Naive thymus-derived CD4-positive, alpha-beta T cell (primary cell): ENCODE results near the gene TMEM132E. TPM values are rescaled to one million over a fixed set of nuclear protein-coding genes. Genes with fewer than 3 reads are reported as not detected.

Experiments used
- ATAC-seq: fragments of 150-1000 bp; cut with Tn5 transposase; 2 replicates; pipeline ENCODE4 v1.10.0; 2021; ENCODE audit warnings: mild to moderate bottlenecking, moderate library complexity
- CTCF ChIA-PET: fragments of 350-600 bp; sonication (Branson Sonifier 250); formaldehyde crosslinking; loops from one replicate; lab custom pipeline; 2021; ENCODE audit warnings: antibody characterized with exemption; lab: Charles Lee
- POLR2A ChIA-PET: fragments of 350-600 bp; sonication (Branson Sonifier 250); formaldehyde crosslinking; loops from one replicate; lab custom pipeline; 2021; ENCODE audit warnings: antibody characterized with exemption, inconsistent platforms; lab: Charles Lee
- DNase-seq, 9 donors: peaks; one replicate each; pipeline versions ENCODE4 v3.0.0 to v3.0.0-alpha.2; 2020 to 2022; ENCODE audit warnings: mixed read lengths in 1 of 9
- H3K27ac ChIP-seq: one replicate; pipeline ENCODE4 v1.7.0; 2013; ENCODE audit warnings: mild to moderate bottlenecking, low read depth, low read length, moderate library complexity
- H3K27me3 ChIP-seq, 2 donors: one replicate each; pipeline ENCODE4 v1.7.0; 2013; ENCODE audit warnings: low read length in 2 of 2, mild to moderate bottlenecking in 2 of 2, moderate library complexity in 2 of 2; ENCODE audit not compliant: control insufficient read depth in 2 of 2, insufficient read depth in 2 of 2
- H3K36me3 ChIP-seq, 3 experiments: 1 replicate in 2 of 3; 2 replicates in 1 of 3; pipeline ENCODE4 v1.7.0; 2013; ENCODE audit warnings: low read length in 3 of 3, mild to moderate bottlenecking in 3 of 3, moderate library complexity in 1 of 3; ENCODE audit not compliant: insufficient read depth in 3 of 3, control insufficient read depth in 2 of 3
- H3K4me1 ChIP-seq, 2 donors: one replicate each; pipeline ENCODE4 v1.7.0; 2013; ENCODE audit warnings: low read length in 2 of 2, mild to moderate bottlenecking in 2 of 2, moderate library complexity in 1 of 2; ENCODE audit not compliant: control insufficient read depth in 2 of 2, insufficient read depth in 2 of 2
- H3K4me3 ChIP-seq: 2 replicates; pipeline ENCODE4 v1.7.0; 2013; ENCODE audit warnings: mild to moderate bottlenecking, low read length
- H3K9me3 ChIP-seq, 3 experiments: 1 replicate in 2 of 3; 2 replicates in 1 of 3; pipeline ENCODE4 v1.7.0; 2013; ENCODE audit warnings: low read length in 3 of 3; ENCODE audit not compliant: control insufficient read depth in 2 of 3
- H3K27ac Mint-ChIP-seq, 9 donors: one replicate each; pipeline ENCODE4 v1.8.0; 2020 to 2022; ENCODE audit warnings: mixed read lengths in 9 of 9, mild to moderate bottlenecking in 8 of 9, moderate library complexity in 5 of 9, inconsistent platforms in 2 of 9
- H3K27me3 Mint-ChIP-seq, 5 donors: one replicate each; pipeline ENCODE4 v1.8.0; 2021 to 2022; ENCODE audit warnings: mixed read lengths in 5 of 5, mild to moderate bottlenecking in 1 of 5
- H3K36me3 Mint-ChIP-seq, 5 donors: one replicate each; pipeline ENCODE4 v1.8.0; 2020 to 2022; ENCODE audit warnings: mixed read lengths in 5 of 5, mild to moderate bottlenecking in 3 of 5, inconsistent platforms in 1 of 5
- H3K4me1 Mint-ChIP-seq, 7 donors: one replicate each; pipeline ENCODE4 v1.8.0; 2020 to 2022; ENCODE audit warnings: mixed read lengths in 7 of 7, mild to moderate bottlenecking in 3 of 7, inconsistent platforms in 1 of 7
- H3K4me3 Mint-ChIP-seq, 10 donors: one replicate each; pipeline ENCODE4 v1.8.0; 2020 to 2022; ENCODE audit warnings: mild to moderate bottlenecking in 10 of 10, mixed read lengths in 10 of 10, moderate library complexity in 6 of 10, inconsistent platforms in 2 of 10
- H3K9me3 Mint-ChIP-seq, 11 donors: one replicate each; pipeline ENCODE4 v1.8.0; 2020 to 2022; ENCODE audit warnings: mixed read lengths in 11 of 11, mild to moderate bottlenecking in 4 of 11, inconsistent platforms in 1 of 11, moderate library complexity in 1 of 11
- intact Hi-C, 2 donors: fragments of 100-400 bp; cut with micrococcal nuclease; formaldehyde crosslinking; loops; one replicate each; pipeline ENCODE4 v1.15.1; 2023
- polyA plus RNA-seq, 2 donors: library from polyadenylated mRNA; unstranded; fragments of 300-500 nt; fragmentation: Illumina TruSeq; gene quantifications; one replicate each; pipeline ENCODE4 v1.2.3, GENCODE V29; 2021
- total RNA-seq, 6 experiments: library from RNA in 5 of 6; stranded (reverse) in 5 of 6; gene quantifications; 1 replicate in 5 of 6; 2 replicates in 1 of 6; pipeline ENCODE4 v1.2.3 and lab custom pipeline; 2021 to 2026

Gene TMEM132E
- total and polyA plus RNA-seq, 7 experiments from 2014 or later, result 0.10 to 0.89 (median 0.35) TPM; not detected in 1

DNA sequence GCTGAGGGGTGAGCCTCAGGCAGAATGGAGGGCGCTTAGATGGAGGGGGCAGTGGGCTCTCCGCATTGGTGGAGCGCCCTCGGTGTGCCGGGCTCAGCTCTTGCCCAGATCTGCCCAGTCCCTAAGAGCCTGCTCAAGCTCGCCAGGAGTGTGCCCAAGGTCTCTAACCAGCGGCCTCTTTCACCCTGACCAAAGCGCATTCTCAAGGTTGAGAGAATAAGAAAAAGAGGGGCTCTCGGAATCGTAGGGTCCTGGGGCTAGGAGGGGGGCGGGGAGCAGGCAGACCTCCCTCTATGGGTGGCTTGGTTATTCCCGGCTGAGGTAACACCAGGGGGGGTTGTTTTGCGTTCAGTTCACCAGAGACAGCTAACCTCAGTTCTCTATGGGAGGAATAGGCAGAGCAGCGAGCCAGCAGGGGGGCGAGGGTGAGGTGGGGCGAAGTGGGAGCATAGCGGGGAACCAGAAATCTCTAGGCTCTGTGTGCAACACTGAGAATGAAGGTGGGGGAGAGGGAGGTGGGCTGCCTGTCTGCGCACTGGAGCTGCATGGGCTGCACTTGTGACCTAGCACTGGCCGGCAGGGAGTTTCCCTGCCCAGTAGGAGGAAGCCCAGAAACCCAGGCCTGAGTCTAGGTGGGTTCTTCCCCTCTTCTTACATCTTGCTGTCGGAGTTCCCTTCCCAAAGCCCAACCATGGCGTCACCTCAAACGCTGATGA, 3.0 kb downstream of the TMEM132E start:
- Mint-ChIP-seq H3K9me3 (no peaks in the 10 kb centered on the region), H3K27me3 (peaks cover 51 to 84% (median 63%) of the 10 kb centered on the region in 5 donors), H3K4me3 (peak overlapping the region in 9 of 10 donors; percentile 27 to 83 (median 57)), H3K4me1 (peaks cover 6 to 16% (median 10%) of the 10 kb centered on the region in 7 donors), H3K27ac (no peak overlapping the region), H3K36me3 (no peaks in the 10 kb centered on the region)
- ATAC-seq, result no peak
- ChIA-PET POLR2A (no interaction called here), CTCF (no interaction called here)
- no peaks in the 10 kb centered on the region for H3K36me3 ChIP-seq
- no peak for DNase-seq
- H3K27me3 ChIP-seq, result peaks cover 0 to 15% of the 10 kb centered on the region in 2 donors
- H3K27ac ChIP-seq, result no peak overlapping the region
- no peak overlapping the region for H3K4me3 ChIP-seq
- H3K4me1 ChIP-seq, result peaks cover 0 to 6% of the 10 kb centered on the region in 2 donors
- intact Hi-C loops, result no loop called here
- H3K9me3 ChIP-seq, result no peaks in the 10 kb centered on the region

DNA sequence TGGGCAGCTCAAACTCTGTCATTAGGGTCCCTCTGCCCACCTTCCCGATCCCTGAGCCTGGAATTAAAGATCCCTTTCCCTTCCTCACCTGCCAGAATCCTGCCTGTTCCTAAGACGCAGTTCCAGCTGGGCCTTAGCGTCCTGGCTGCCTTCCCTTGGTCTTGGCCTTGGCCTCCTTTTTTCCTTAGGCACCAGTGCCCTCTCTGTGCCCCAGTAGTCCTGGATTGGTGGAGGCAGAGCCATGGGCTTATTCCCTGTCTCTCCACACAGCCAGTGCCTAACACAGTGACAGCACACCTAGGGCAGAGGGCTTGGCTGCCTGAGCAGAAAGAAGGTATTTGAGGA, 3.5 kb downstream of the TMEM132E start:
- Histone ChIP-seq H3K4me1 (peaks cover 0 to 6% of the 10 kb centered on the region in 2 donors), H3K9me3 (no peaks in the 10 kb centered on the region), H3K36me3 (no peaks in the 10 kb centered on the region), H3K4me3 (no peak overlapping the region), H3K27me3 (peaks cover 0 to 15% of the 10 kb centered on the region in 2 donors), H3K27ac (no peak overlapping the region)
- Mint-ChIP-seq H3K9me3 (no peaks in the 10 kb centered on the region), H3K27me3 (peaks cover 50 to 83% (median 59%) of the 10 kb centered on the region in 5 donors), H3K27ac (no peak overlapping the region), H3K4me3 (peak overlapping the region in 7 of 10 donors; percentile 17 to 83 (median 51)), H3K36me3 (no peaks in the 10 kb centered on the region), H3K4me1 (peaks cover 6 to 16% (median 10%) of the 10 kb centered on the region in 7 donors)
- ATAC-seq (no peak), DNase-seq (no peak)
- CTCF ChIA-PET, result no interaction called here
- intact Hi-C loops, result no loop called here
- POLR2A ChIA-PET, result no interaction called here

DNA sequence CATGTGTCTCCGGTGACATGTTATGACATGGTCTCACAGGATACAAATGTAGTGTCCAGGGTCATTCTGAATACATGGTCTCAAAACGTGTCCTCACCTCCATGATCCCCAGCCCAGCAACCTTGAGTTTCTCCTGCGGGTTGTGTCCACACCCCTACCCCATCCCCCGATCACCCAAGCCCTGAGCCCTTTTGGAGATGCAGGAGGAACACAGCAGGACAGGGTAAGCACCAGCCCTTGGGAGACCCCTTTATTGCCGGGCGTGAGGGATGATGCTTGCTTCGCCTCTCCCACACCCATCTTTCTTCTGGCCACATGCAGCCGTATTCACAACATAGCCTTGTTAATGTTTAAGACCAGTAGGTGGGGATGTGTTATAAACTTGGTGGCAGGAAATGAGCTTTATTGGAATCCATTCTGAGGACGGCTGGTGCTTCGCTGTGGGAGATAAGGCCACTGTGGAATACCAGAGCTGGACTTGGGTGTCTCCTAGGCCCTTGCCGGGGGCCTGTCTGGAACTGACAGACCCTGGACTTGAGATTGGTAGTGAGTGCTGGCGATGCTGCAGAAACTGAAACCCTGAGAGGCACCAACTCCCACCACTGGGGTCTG, 5.5 kb downstream of the TMEM132E start:
- Histone ChIP-seq H3K9me3 (no peaks in the 10 kb centered on the region), H3K36me3 (no peaks in the 10 kb centered on the region), H3K27ac (no peak overlapping the region), H3K27me3 (peaks cover 0 to 7% of the 10 kb centered on the region in 2 donors), H3K4me3 (no peak overlapping the region), H3K4me1 (peaks cover 0 to 6% of the 10 kb centered on the region in 2 donors)
- peaks cover 0 to 15% (median 4%) of the 10 kb centered on the region in 7 donors for H3K4me1 Mint-ChIP-seq
- CTCF ChIA-PET, result interaction anchor here (0.6 to 1.5 kb wide), 5 partner anchors 16 to 518 kb away, joined by 3 to 6 read pairs (median 3); no protein-coding TSS in a partner anchor
- H3K36me3 Mint-ChIP-seq, result no peaks in the 10 kb centered on the region
- intact Hi-C loops, result loop anchor here in 1 of 2 donors (1.0 kb wide), 5 partner anchors 53 to 534 kb away; partner anchors contain the start of gene RAD51D
- no peaks in the 10 kb centered on the region for H3K9me3 Mint-ChIP-seq
- peaks cover 41 to 78% (median 52%) of the 10 kb centered on the region in 5 donors for H3K27me3 Mint-ChIP-seq
- POLR2A ChIA-PET, result interaction anchor here (0.6 kb wide), 2 partner anchors 386 to 687 kb away, joined by 3 to 5 read pairs; no protein-coding TSS in a partner anchor
- no peak overlapping the region for H3K4me3 Mint-ChIP-seq
- ATAC-seq, result peak; percentile 51
- H3K27ac Mint-ChIP-seq, result no peak overlapping the region
- DNase-seq, result peak in 4 of 9 donors; percentile 21 to 35 (median 32)

DNA sequence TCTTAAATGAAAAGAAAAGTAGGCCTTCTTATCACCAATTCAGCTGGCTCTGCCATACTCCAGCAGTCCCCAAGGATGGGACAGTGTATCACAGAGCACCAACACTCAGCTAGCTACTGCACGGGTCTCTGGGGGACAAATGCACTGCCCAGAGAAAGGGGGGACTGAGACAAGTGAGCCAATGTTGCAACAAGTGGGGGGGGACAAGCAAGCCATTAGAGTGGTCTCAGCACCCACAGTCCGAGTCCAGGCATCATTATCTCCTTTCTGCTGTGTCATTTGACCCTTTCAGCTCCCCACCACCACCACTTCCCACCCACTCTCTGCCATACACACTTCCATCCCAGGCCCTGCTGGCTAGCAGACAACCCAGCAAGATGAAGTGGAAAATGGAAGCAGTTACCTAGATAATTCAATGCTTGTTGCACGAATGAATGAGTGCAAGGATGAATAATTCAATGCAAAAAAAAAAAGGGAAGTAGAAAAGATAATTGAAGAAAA, 7.0 kb downstream of the TMEM132E start:
- CTCF ChIA-PET, result interaction anchor here (0.6 to 0.7 kb wide), 3 partner anchors 244 to 894 kb away, joined by 3 read pairs; no protein-coding TSS in a partner anchor
- H3K36me3 ChIP-seq, result no peaks in the 10 kb centered on the region
- Mint-ChIP-seq H3K36me3 (no peaks in the 10 kb centered on the region), H3K27ac (no peak overlapping the region), H3K27me3 (peaks cover 53 to 77% (median 56%) of the 10 kb centered on the region in 5 donors), H3K4me3 (no peak overlapping the region), H3K9me3 (no peaks in the 10 kb centered on the region), H3K4me1 (peaks cover 0 to 9% (median 0%) of the 10 kb centered on the region in 7 donors)
- POLR2A ChIA-PET, result no interaction called here
- H3K9me3 ChIP-seq, result no peaks in the 10 kb centered on the region
- ATAC-seq, result no peak
- H3K27ac ChIP-seq, result no peak overlapping the region
- no peaks in the 10 kb centered on the region for H3K4me1 ChIP-seq
- intact Hi-C loops, result no loop called here
- no peak overlapping the region for H3K4me3 ChIP-seq
- H3K27me3 ChIP-seq, result peaks cover 0 to 7% of the 10 kb centered on the region in 2 donors
- DNase-seq, result no peak

DNA sequence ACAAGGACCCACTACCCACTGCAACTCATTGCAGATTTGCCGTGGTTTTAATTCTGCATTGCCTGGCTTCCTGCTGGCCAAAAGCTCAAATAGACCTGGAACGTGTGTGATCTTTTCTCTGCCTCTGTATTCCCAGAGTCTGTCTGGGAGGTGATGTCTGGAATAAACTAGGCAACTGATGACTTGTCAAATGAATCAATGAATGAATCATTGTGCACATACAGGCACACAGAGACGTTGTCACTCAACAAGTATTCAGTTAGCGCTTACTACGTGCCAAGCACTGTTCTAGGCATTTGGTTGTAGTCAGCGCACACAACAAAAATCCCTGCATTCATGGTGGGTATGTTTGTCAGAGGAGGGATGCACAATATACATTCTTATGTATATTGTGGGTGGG, 8.9 kb downstream of the TMEM132E start:
- ATAC-seq (no peak), DNase-seq (no peak)
- Histone ChIP-seq H3K27ac (no peak overlapping the region), H3K9me3 (no peaks in the 10 kb centered on the region), H3K4me1 (no peaks in the 10 kb centered on the region), H3K4me3 (no peak overlapping the region), H3K27me3 (peaks cover 0 to 7% of the 10 kb centered on the region in 2 donors), H3K36me3 (no peaks in the 10 kb centered on the region)
- Mint-ChIP-seq H3K27me3 (peaks cover 42 to 63% (median 46%) of the 10 kb centered on the region in 5 donors), H3K27ac (no peak overlapping the region), H3K4me3 (no peak overlapping the region), H3K4me1 (no peaks in the 10 kb centered on the region), H3K36me3 (no peaks in the 10 kb centered on the region), H3K9me3 (no peaks in the 10 kb centered on the region)
- POLR2A ChIA-PET, result no interaction called here
- CTCF ChIA-PET, result no interaction called here
- intact Hi-C loops, result no loop called here

- Mint-ChIP-seq H3K36me3 (no peaks in the 10 kb centered on the region), H3K4me1 (peaks cover 0 to 6% (median 0%) of the 10 kb centered on the region in 7 donors), H3K9me3 (no peaks in the 10 kb centered on the region), H3K27me3 (peaks cover 38 to 60% (median 45%) of the 10 kb centered on the region in 5 donors), H3K4me3 (no peak overlapping the region), H3K27ac (no peak overlapping the region)
- Histone ChIP-seq H3K4me1 (no peaks in the 10 kb centered on the region), H3K27ac (no peak overlapping the region), H3K9me3 (no peaks in the 10 kb centered on the region), H3K27me3 (no peaks in the 10 kb centered on the region), H3K4me3 (no peak overlapping the region), H3K36me3 (no peaks in the 10 kb centered on the region)
- ATAC-seq (no peak), DNase-seq (no peak)
- POLR2A ChIA-PET, result no interaction called here
- intact Hi-C loops, result no loop called here
- CTCF ChIA-PET, result no interaction called here
Observed at GRCh38 chr17:34589120-34589965, 10.0 kb downstream of the TMEM132E start.
